Naive thymus-derived CD4-positive, alpha-beta T cell (primary cell): ENCODE measurements around the gene CENPH. TPM values are rescaled to one million over a fixed set of nuclear protein-coding genes. Genes with fewer than 3 reads are reported as not detected.

ENCODE experiments used
- polyA plus RNA-seq, 2 donors: library from polyadenylated mRNA; unstranded; fragments of 300-500 nt; fragmentation: Illumina TruSeq; gene quantifications; one replicate each; pipeline ENCODE4 v1.2.3, GENCODE V29; 2021
- total RNA-seq, 6 experiments: library from RNA in 5 of 6; stranded (reverse) in 5 of 6; gene quantifications; 1 replicate in 5 of 6; 2 replicates in 1 of 6; pipeline ENCODE4 v1.2.3 and lab custom pipeline; 2021 to 2026

CENPH gene
- total and polyA plus RNA-seq, 7 experiments from 2014 or later: 3.4 to 25.3 (median 8.2) TPM

Other genes with a start within 250 kb of the CENPH start
- gene SLC30A5, start 95.6 kb upstream of the CENPH start, total RNA-seq: 10 to 100 TPM; 15.9 to 46.5 (median 41.3) TPM
- 10 to 100 TPM; 29.9 to 32.1 TPM for gene SLC30A5, start 95.6 kb upstream of the CENPH start, polyA plus RNA-seq
- 100 to 1,000 TPM in 1 of 5 experiments, 1 to 10 TPM in 4; 1.3 to 110 (median 3.4) TPM for gene CCNB1, start 22.4 kb upstream of the CENPH start, total RNA-seq
- 1 to 10 TPM; 2.6 to 4.7 TPM for gene CCNB1, start 22.4 kb upstream of the CENPH start, polyA plus RNA-seq
- gene CDK7, start 45.3 kb downstream of the CENPH start, total RNA-seq: 10 to 100 TPM; 18.2 to 28.9 (median 21.8) TPM
- 10 to 100 TPM; 19.7 to 24.7 TPM for gene CDK7, start 45.3 kb downstream of the CENPH start, polyA plus RNA-seq
- gene CCDC125, start 143.2 kb downstream of the CENPH start, total RNA-seq: 10 to 100 TPM in 3 of 5 experiments, 1 to 10 TPM in 2; 5.4 to 11.8 (median 10.4) TPM
- 1 to 10 TPM; 5.0 TPM for gene CCDC125, start 143.2 kb downstream of the CENPH start, polyA plus RNA-seq
- 10 to 100 TPM; 12.4 to 30.2 (median 24.0) TPM for gene AK6, start 179.9 kb downstream of the CENPH start, total RNA-seq
- gene AK6, start 179.9 kb downstream of the CENPH start, polyA plus RNA-seq: 10 to 100 TPM; 73.9 to 76.6 TPM
- gene TAF9, start 179.9 kb downstream of the CENPH start, total RNA-seq: 10 to 100 TPM; 48.5 to 54.1 (median 50.4) TPM
- gene TAF9, start 179.9 kb downstream of the CENPH start, polyA plus RNA-seq: 100 to 1,000 TPM; 116 to 135 TPM
- 10 to 100 TPM; 19.7 to 32.0 (median 26.3) TPM for gene RAD17, start 180.2 kb downstream of the CENPH start, total RNA-seq
- gene RAD17, start 180.2 kb downstream of the CENPH start, polyA plus RNA-seq: 10 to 100 TPM; 23.8 to 23.9 TPM
- gene MARVELD2, start 225.5 kb downstream of the CENPH start, total RNA-seq: under 1 TPM in 3 of 5 experiments, not detected in 2; 0.45 to 0.94 (median 0.84) TPM
- 1 to 10 TPM in 1 of 2 donors, under 1 TPM in 1; 0.37 to 1.1 TPM for gene MARVELD2, start 225.5 kb downstream of the CENPH start, polyA plus RNA-seq